BE2C (cell line): ENCODE results near the gene TMEM108.

Experiments used
- DNase-seq: peaks from one replicate; pipeline ENCODE4 v3.0.0-alpha.2; 2020
- H3K27me3 ChIP-seq: fragments of 250-450 bp; sonication (Bioruptor Pico); 2 replicates; pipeline ENCODE4 v1.5.1; 2020; ENCODE audit warnings: mild to moderate bottlenecking
- H3K36me3 ChIP-seq: fragments of 250-450 bp; sonication (Bioruptor Pico); 2 replicates; pipeline ENCODE4 v1.5.1; 2020; ENCODE audit warnings: mild to moderate bottlenecking
- H3K4me1 ChIP-seq: fragments of 250-450 bp; sonication (Bioruptor Pico); 2 replicates; pipeline ENCODE4 v1.5.1; 2020
- H3K4me3 ChIP-seq: 2 replicates; pipeline ENCODE4 v1.5.1; 2011; ENCODE audit warnings: low read depth, low read length
- H3K9me3 ChIP-seq: fragments of 250-450 bp; sonication (Bioruptor Pico); 2 replicates; pipeline ENCODE4 v1.5.1; 2020
- CTCF ChIP-seq: IDR thresholded peaks from 2 replicates; pipeline ENCODE4 v1.5.1; 2012; ENCODE audit warnings: mild to moderate bottlenecking, low read depth, low read length

Gene TMEM108

GRCh38 chr3:133115176-133115575, 77.0 kb downstream of the TMEM108 start:
- peaks cover 48% of the 10 kb centered on the region for H3K4me1 ChIP-seq
- no peak for TF ChIP-seq CTCF
- no peak for DNase-seq
- H3K4me3 ChIP-seq = no peak overlapping the region
- H3K36me3 ChIP-seq = peaks cover 13% of the 10 kb centered on the region
- H3K27me3 ChIP-seq = no peaks in the 10 kb centered on the region
- no peaks in the 10 kb centered on the region for H3K9me3 ChIP-seq

GRCh38 chr3:133117342-133117741, 79.2 kb downstream of the TMEM108 start:
- H3K4me3 ChIP-seq = no peak overlapping the region
- no peak for DNase-seq
- H3K27me3 ChIP-seq = no peaks in the 10 kb centered on the region
- peaks cover 38% of the 10 kb centered on the region for H3K4me1 ChIP-seq
- no peak for TF ChIP-seq CTCF
- H3K36me3 ChIP-seq = peaks cover 20% of the 10 kb centered on the region
- H3K9me3 ChIP-seq = no peaks in the 10 kb centered on the region

GRCh38 chr3:133119176-133119575, 81.0 kb downstream of the TMEM108 start:
- Histone ChIP-seq H3K27me3 (no peaks in the 10 kb centered on the region), H3K4me1 (peaks cover 35% of the 10 kb centered on the region), H3K4me3 (no peak overlapping the region), H3K36me3 (peaks cover 20% of the 10 kb centered on the region), H3K9me3 (no peaks in the 10 kb centered on the region)
- DNase-seq = no peak
- TF ChIP-seq CTCF = no peak

- H3K4me1 ChIP-seq = peaks cover 33% of the 10 kb centered on the region
- peaks cover 16% of the 10 kb centered on the region for H3K36me3 ChIP-seq
- no peaks in the 10 kb centered on the region for H3K27me3 ChIP-seq
- no peak overlapping the region for H3K4me3 ChIP-seq
- no peak for TF ChIP-seq CTCF
- DNase-seq = no peak
- H3K9me3 ChIP-seq = no peaks in the 10 kb centered on the region
Observed at GRCh38 chr3:133121450-133121849, 83.3 kb downstream of the TMEM108 start.

- Histone ChIP-seq H3K4me3 (no peak overlapping the region), H3K4me1 (peaks cover 22% of the 10 kb centered on the region), H3K36me3 (peaks cover 10% of the 10 kb centered on the region; the same call in 1 of the 2 replicates), H3K9me3 (no peaks in the 10 kb centered on the region), H3K27me3 (no peaks in the 10 kb centered on the region)
- no peak for DNase-seq
- no peak for TF ChIP-seq CTCF
Observed at GRCh38 chr3:133123636-133124035, 85.4 kb downstream of the TMEM108 start.

GRCh38 chr3:133124511-133124910, 86.3 kb downstream of the TMEM108 start:
- TF ChIP-seq CTCF = no peak
- DNase-seq = peak; percentile 79
- peaks cover 10% of the 10 kb centered on the region; the same call in 1 of the 2 replicates for H3K36me3 ChIP-seq
- H3K4me1 ChIP-seq = peaks cover 25% of the 10 kb centered on the region
- H3K9me3 ChIP-seq = no peaks in the 10 kb centered on the region
- peak overlapping the region; percentile 35 for H3K4me3 ChIP-seq
- no peaks in the 10 kb centered on the region for H3K27me3 ChIP-seq
